ENCODE data around the gene MYCL.
A peak's percentile ranks its signal among the peaks of the same experiment; 100 is the strongest.

The MYCL gene

DNA sequence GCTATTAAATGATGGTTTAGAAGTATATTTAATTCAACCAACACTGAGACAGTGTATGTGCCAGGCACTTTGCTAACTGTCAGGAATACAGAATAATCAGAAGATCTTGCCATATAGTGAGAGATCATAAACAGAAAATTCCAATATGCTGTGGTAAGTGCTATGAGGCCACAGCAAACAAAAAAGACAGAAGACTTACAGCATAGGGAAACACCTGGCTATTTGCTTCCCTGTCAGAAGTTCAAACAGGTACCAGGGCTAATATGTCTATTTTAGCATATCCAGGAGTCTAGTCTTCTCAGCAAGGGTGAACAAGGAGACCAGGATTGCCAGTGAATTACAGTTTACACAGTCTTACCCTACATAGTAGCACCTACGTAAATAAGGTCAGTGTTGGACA is 48.8 kb downstream of the MYCL start:
- DNase-seq (ENCODE audit: low spot score): no peak

DNA sequence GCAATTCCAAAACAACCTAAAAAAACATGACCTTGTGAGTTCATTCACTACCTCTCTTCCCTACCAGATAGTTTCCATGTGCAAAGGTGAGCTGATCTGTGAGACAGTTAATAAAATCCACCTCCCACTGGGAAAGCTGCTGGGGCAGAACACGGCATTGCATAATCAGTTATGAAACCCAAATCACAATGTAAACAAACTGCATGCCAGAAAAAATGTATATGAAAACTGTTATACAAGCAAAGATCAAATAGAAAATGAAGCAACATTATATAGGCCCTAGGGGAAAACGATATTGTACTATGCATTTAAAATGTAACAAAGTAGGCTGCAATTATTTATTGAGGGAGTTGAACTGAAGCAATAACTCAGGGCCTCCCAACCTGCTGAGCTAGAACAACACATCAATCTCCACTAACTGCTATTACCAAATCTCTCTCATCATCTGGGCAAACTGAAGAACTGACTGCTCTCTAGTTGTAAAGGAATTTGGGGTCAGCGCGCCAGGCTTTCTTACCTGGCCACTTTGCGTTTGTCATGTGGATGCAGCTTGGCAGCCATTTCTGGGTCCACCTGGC is 49.4 kb downstream of the MYCL start:
- no peak for DNase-seq (ENCODE audit: low spot score)

DNA sequence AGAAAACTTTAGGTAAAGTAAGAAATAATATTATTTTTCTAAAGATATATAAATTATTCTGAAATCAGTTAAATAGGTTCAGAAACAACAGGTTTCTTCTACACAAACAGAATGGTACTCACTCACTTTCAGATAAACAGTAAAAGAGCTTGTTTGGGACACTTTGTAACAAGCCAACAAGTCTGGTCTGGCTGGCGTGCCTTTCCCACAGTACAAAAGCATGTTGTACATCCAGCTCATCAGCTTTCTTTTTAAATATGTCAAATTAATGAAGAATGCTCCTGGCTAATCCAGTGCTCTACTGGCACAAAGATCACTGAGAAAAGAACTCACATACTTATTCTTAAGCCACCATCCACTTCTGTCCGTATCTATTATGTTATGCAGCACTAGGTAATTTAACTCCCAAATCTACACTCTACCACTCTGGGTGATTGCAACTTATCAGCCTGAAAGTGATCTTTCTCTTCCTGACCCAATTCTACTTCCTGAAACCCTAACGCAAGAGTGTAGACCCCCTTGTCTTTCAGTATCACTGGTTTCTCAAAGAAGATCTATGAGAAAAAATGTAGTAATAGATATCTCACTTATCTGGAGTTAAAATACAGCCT is 51.0 kb downstream of the MYCL start:
- DNase-seq (ENCODE audit: low spot score): no peak

DNA sequence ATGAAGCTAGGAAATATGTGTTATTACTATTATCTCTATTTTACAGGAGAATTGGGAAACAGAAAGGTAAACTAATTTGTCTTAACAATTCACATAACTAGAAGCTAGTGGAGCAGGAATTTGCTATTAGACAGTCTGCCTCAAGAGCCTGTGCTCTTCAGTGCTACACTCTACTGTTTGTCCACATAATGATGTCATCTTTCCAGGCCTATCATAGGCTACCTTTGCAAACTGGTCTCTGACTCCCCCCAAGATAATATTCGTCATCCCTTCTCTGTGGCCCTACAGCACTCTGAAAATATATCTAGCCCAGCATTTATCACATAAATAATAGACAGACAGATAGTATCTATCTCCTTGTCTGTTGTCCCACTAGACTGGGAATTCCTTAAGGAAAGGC is 52.5 kb downstream of the MYCL start:
- DNase-seq (ENCODE audit: low spot score): no peak

DNA sequence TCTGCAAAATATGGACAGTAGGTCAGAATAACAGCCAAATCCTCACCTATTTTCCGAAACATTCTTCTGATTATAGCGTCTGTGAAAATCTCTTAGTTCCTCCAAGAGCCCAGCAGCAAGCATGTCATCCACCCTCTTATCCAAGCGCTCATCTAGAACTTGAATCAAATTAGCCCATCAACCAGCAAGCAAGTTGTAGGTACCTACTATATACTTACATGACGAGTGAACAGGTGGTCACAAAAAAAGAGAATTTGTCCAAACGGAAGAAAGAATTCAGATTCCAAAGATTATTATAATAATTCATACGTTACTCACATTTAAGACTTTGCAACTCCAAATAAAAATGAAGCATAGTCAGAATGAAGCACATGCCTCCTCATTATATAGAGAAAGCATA is 53.8 kb downstream of the MYCL start:
- DNase-seq (ENCODE audit: low spot score): no peak

DNA sequence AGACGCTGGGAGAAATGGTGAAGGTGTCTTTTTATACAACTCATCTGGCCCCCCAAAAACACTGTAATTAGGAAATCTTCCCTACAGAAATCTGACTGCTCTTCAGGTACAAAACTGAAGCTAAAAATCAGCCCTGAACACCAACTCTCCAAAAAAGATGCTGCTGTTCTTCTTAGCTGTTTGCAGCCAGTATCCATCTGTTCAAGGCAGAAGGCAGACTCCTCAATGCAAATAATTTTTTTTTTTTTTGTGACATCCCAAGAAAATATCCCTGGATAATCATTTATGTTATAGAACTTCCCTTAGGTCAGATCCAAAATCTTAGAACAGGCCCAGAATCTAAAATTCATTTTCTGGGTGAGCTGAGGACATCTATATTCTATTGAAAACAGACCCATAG is 54.9 kb downstream of the MYCL start:
- no peak for DNase-seq (ENCODE audit: low spot score)

DNA sequence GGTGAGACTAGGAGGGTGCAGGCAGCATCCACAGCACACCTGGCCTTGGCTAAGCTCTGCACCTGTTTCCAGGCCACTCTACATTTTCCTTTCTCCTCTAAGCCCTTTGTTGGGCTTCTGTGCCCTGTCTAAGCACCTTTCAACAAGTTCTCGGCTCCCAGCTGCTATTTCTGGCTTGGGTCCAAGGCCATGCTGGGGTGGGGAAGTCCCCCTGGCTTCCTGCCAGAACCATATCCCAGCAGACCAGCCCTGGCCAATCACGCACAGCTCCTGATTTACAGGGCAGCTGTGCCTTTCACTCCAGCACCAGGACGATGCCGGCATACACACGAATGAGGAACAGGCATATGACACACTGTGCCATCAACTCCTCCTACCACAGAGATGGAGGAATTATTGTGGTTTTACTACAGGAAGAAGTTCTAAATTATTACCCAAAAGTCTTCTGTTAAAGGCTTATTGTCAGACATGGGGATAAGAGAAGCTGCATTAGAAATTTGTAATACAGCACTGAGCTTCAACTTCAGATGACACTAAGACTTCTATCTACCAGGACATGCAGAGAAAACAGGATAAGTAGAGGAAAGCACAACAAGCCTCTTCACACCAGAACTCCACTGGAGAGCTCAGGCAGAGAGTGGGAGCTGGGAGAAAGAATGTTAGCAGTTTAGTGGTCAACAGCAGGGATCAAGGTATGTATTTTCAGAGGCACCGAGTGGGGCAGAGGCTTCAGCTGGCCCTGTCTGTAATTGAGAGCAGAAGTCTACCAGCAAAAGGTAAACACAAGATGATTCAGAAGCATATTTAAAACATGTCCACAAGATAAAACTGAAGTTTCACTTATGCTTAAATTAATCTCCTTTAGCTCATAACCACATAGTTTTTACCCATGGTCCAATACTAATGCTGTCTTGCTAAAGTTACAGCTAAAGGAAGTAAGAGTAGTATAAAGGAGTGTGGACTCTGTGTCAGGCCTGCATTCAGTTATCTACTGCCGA is 55.8 kb downstream of the MYCL start:
- DNase-seq (ENCODE audit: low spot score): peak; percentile 12
